ENCODE data around the gene PPARD. TPM values are rescaled to one million over a fixed set of nuclear protein-coding genes. Genes with fewer than 3 reads are reported as not detected.

Gene PPARD
- total and polyA plus RNA-seq, 8 donors, result 21.0 to 28.4 (median 23.9) TPM

GRCh38 chr6:35359744-35360348 lies 17.5 kb downstream of the PPARD start:
- peaks cover 0 to 30% of the 10 kb centered on the region in 2 donors for H3K4me1 ChIP-seq
- ATAC-seq (peak; percentile 57), DNase-seq (no peak)
- TF ChIP-seq CTCF (IDR thresholded peaks at IDR 0.05), result no peak
- peak overlapping the region; percentile 11 to 16 for H3K27ac ChIP-seq
- H3K27me3 ChIP-seq, result no peaks in the 10 kb centered on the region
- intact Hi-C loops (cut with DNase I), result no loop called here
- H3K36me3 ChIP-seq, result peaks cover 0 to 34% of the 10 kb centered on the region in 2 donors
- no peaks in the 10 kb centered on the region for H3K9me3 ChIP-seq
- H3K4me3 ChIP-seq, result no peak overlapping the region

- H3K9me3 ChIP-seq, result no peaks in the 10 kb centered on the region
- peaks cover 0 to 31% of the 10 kb centered on the region in 2 donors for H3K36me3 ChIP-seq
- H3K4me1 ChIP-seq, result peaks cover 0 to 30% of the 10 kb centered on the region in 2 donors
- DNase-seq (peak in 1 of 4 donors; percentile 68), ATAC-seq (peak; percentile 91)
- TF ChIP-seq CTCF (IDR thresholded peaks at IDR 0.05), result no peak
- no peak overlapping the region for H3K4me3 ChIP-seq
- intact Hi-C loops (cut with DNase I), result no loop called here
- H3K27me3 ChIP-seq, result no peaks in the 10 kb centered on the region
- peak overlapping the region; percentile 11 to 16 for H3K27ac ChIP-seq
Measured at GRCh38 chr6:35360349-35361138, 18.2 kb downstream of the PPARD start.

- H3K9me3 ChIP-seq, result no peaks in the 10 kb centered on the region
- H3K27ac ChIP-seq, result no peak overlapping the region
- DNase-seq, result no peak
- no peak for ATAC-seq
- no peaks in the 10 kb centered on the region for H3K27me3 ChIP-seq
- intact Hi-C loops (cut with DNase I), result no loop called here
- peaks cover 0 to 20% of the 10 kb centered on the region in 2 donors for H3K36me3 ChIP-seq
- TF ChIP-seq CTCF (IDR thresholded peaks at IDR 0.05), result no peak
- no peak overlapping the region for H3K4me3 ChIP-seq
- peaks cover 0 to 30% of the 10 kb centered on the region in 2 donors for H3K4me1 ChIP-seq
Measured at GRCh38 chr6:35362200-35362599, 19.8 kb downstream of the PPARD start.

- intact Hi-C loops (cut with DNase I), result no loop called here
- H3K36me3 ChIP-seq, result peaks cover 0 to 11% of the 10 kb centered on the region in 2 donors
- H3K27ac ChIP-seq, result no peak overlapping the region
- no peak for TF ChIP-seq CTCF (IDR thresholded peaks at IDR 0.05)
- DNase-seq, result no peak
- H3K27me3 ChIP-seq, result no peaks in the 10 kb centered on the region
- H3K4me1 ChIP-seq, result peaks cover 4 to 37% of the 10 kb centered on the region in 2 donors
- H3K9me3 ChIP-seq, result no peaks in the 10 kb centered on the region
- H3K4me3 ChIP-seq, result no peak overlapping the region
- ATAC-seq, result no peak
Measured at GRCh38 chr6:35363293-35363750, 21.0 kb downstream of the PPARD start.

GRCh38 chr6:35365594-35366203 lies 23.3 kb downstream of the PPARD start:
- intact Hi-C loops (cut with DNase I), result no loop called here
- no peaks in the 10 kb centered on the region for H3K27me3 ChIP-seq
- H3K4me3 ChIP-seq, result no peak overlapping the region
- H3K4me1 ChIP-seq, result peaks cover 21 to 41% of the 10 kb centered on the region in 2 donors
- H3K27ac ChIP-seq, result no peak overlapping the region
- ATAC-seq, result no peak
- DNase-seq, result no peak
- H3K9me3 ChIP-seq, result no peaks in the 10 kb centered on the region
- TF ChIP-seq CTCF (IDR thresholded peaks at IDR 0.05), result no peak
- H3K36me3 ChIP-seq, result peaks cover 0 to 6% of the 10 kb centered on the region in 2 donors
